Measurements from ENCODE around the gene NPHS2.
"Not testable (repeated sequence)": the region's sequence is repeated elsewhere in the genome, so short reads cannot be mapped to it uniquely, and the experiment has no call there.

Gene NPHS2

GRCh38 chr1:179545321-179545720 is 30.4 kb downstream of the NPHS2 start:
- DNase-seq = no peak

- DNase-seq = no peak
Measured at GRCh38 chr1:179541774-179542173, 34.0 kb downstream of the NPHS2 start.

- no peak for DNase-seq
Measured at GRCh38 chr1:179530352-179530751, 45.4 kb downstream of the NPHS2 start.

- DNase-seq = no peak
Measured at GRCh38 chr1:179529482-179530195, 46.1 kb downstream of the NPHS2 start.

- DNase-seq = not testable (repeated sequence)
Measured at GRCh38 chr1:179518544-179518943, 57.2 kb downstream of the NPHS2 start.

- no peak for DNase-seq
Measured at GRCh38 chr1:179516976-179517705, 58.6 kb downstream of the NPHS2 start.

- no peak for DNase-seq
Measured at GRCh38 chr1:179510038-179510437, 65.7 kb downstream of the NPHS2 start.

- DNase-seq = no peak
Measured at GRCh38 chr1:179509384-179509783, 66.4 kb downstream of the NPHS2 start.

- DNase-seq = no peak
Measured at GRCh38 chr1:179506199-179506598, 69.5 kb downstream of the NPHS2 start.
